ENCODE measurements around the gene ASAH2. TPM values are rescaled to one million over a fixed set of nuclear protein-coding genes. Genes with fewer than 3 reads are reported as not detected.
A peak's percentile ranks its signal among the peaks of the same experiment; 100 is the strongest.

The ASAH2 gene
- total RNA-seq, 1 donor from 2014 or later = 1.1 TPM

DNA sequence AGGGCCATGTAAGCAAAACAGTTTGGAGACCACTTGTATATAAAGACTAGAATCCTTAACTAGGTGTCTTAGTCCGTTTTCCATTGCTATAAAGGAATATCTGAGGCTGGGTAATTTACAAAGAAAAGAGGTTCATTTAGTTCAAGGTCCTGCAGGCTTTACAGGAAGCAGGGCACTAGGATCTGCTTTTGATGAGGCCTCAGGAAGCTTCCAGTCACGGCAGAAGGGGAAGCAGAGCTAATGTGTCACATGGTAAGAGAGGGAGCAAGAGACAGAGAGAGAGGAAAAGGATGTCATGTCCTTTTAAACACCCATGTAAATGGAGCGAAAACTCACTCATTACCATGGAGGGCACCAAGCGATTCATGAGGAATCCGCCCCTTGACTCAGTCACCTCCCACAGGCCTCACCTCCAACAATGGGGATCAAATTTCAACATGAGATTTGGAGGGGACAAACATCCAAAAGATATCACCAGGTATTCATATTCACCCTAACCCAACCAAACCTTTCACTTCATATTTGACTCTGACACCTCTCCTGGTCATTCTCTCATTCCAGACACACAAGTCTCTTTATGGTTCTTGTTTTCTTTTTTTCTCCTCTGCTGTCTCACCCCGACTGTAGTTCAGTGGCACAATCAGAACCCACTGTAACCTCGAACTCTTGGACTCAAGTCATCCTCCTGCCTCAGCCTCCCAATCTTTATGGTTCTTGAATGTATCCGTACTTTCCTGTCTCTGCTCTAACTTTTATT lies 30.1 kb upstream of the ASAH2 start:
- Mint-ChIP-seq H3K27ac (ENCODE audit: unreplicated experiment) (no peak overlapping the region), H3K4me1 (ENCODE audit: unreplicated experiment) (no peaks in the 10 kb centered on the region), H3K4me3 (ENCODE audit: unreplicated experiment) (no peak overlapping the region), H3K36me3 (ENCODE audit: unreplicated experiment) (no peaks in the 10 kb centered on the region), H3K27me3 (ENCODE audit: unreplicated experiment) (peaks cover 66% of the 10 kb centered on the region), H3K9me3 (ENCODE audit: unreplicated experiment) (no peaks in the 10 kb centered on the region)
- no peak for DNase-seq (ENCODE audit: extremely low spot score, unreplicated experiment)
- TF ChIP-seq, protein P1, sequence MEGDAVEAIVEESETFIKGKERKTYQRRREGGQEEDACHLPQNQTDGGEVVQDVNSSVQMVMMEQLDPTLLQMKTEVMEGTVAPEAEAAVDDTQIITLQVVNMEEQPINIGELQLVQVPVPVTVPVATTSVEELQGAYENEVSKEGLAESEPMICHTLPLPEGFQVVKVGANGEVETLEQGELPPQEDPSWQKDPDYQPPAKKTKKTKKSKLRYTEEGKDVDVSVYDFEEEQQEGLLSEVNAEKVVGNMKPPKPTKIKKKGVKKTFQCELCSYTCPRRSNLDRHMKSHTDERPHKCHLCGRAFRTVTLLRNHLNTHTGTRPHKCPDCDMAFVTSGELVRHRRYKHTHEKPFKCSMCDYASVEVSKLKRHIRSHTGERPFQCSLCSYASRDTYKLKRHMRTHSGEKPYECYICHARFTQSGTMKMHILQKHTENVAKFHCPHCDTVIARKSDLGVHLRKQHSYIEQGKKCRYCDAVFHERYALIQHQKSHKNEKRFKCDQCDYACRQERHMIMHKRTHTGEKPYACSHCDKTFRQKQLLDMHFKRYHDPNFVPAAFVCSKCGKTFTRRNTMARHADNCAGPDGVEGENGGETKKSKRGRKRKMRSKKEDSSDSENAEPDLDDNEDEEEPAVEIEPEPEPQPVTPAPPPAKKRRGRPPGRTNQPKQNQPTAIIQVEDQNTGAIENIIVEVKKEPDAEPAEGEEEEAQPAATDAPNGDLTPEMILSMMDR (IDR thresholded peaks at IDR 0.05) = no peak

DNA sequence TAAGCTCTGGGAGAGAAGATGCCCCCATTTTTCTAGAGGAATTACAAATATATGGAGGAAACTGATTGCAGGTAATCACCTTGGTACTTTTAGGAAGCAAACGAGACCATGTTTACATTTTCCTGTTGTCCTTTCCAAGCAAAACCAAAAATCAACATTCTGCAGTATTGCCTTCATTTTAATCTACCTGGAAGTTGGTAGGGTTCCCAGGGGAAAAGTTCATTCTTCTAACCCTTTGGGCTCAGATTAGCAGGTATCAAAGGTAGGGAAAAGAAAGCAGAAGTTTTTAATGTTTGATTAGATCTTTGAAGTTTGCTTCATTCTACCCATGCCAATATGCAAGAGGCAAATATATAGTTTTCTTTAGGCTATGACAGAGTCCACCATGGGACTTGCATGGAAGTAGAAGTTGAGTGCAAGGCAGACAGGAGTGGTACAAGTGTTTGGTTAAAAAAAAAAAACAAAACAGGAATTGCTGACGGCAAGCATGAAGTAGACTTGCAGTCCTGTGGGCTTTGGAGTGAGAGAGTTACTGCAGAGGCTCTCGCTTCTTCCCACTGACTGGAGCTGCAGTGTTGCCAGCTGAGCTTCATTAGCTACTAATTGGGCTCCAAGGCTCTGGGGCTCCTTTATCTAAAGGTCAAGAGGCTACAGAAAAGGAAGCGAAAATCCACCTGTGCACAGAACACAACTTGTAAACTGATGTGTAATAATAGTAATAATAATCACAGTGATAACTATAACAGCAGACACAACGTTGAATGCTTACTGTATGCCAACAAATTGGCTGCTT lies 28.9 kb upstream of the ASAH2 start:
- DNase-seq (ENCODE audit: extremely low spot score, unreplicated experiment) = no peak
- Mint-ChIP-seq H3K27ac (ENCODE audit: unreplicated experiment) (no peak overlapping the region), H3K27me3 (ENCODE audit: unreplicated experiment) (peaks cover 62% of the 10 kb centered on the region), H3K36me3 (ENCODE audit: unreplicated experiment) (no peaks in the 10 kb centered on the region), H3K4me3 (ENCODE audit: unreplicated experiment) (no peak overlapping the region), H3K9me3 (ENCODE audit: unreplicated experiment) (no peaks in the 10 kb centered on the region), H3K4me1 (ENCODE audit: unreplicated experiment) (no peaks in the 10 kb centered on the region)
- TF ChIP-seq, protein P1 (IDR thresholded peaks at IDR 0.05) = no peak

DNA sequence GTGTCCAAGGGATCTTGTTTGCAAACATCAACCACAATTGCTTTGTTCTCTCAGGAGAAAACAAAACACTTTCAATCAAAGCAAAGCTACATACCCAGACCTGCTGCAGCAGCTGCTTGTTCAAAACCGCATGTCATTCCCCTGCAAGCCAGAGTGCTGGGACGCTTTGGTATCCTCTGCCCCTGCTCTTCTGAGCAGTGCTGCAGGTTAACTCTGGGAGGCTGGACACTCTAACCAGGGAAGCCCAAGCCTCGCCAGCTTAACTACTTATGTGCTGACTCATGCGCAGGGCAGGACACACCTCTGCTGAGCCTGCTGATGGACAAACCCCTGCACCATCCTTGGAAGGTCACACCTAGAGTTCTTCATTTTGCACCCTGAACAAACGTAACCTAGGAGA lies 28.2 kb upstream of the ASAH2 start:
- no peaks in the 10 kb centered on the region for H3K4me1 Mint-ChIP-seq (ENCODE audit: unreplicated experiment)
- H3K27ac Mint-ChIP-seq (ENCODE audit: unreplicated experiment) = no peak overlapping the region
- H3K9me3 Mint-ChIP-seq (ENCODE audit: unreplicated experiment) = no peaks in the 10 kb centered on the region
- H3K36me3 Mint-ChIP-seq (ENCODE audit: unreplicated experiment) = no peaks in the 10 kb centered on the region
- DNase-seq (ENCODE audit: extremely low spot score, unreplicated experiment) = no peak
- H3K27me3 Mint-ChIP-seq (ENCODE audit: unreplicated experiment) = peaks cover 60% of the 10 kb centered on the region
- no peak overlapping the region for H3K4me3 Mint-ChIP-seq (ENCODE audit: unreplicated experiment)
- TF ChIP-seq, protein P1 (IDR thresholded peaks at IDR 0.05) = no peak

DNA sequence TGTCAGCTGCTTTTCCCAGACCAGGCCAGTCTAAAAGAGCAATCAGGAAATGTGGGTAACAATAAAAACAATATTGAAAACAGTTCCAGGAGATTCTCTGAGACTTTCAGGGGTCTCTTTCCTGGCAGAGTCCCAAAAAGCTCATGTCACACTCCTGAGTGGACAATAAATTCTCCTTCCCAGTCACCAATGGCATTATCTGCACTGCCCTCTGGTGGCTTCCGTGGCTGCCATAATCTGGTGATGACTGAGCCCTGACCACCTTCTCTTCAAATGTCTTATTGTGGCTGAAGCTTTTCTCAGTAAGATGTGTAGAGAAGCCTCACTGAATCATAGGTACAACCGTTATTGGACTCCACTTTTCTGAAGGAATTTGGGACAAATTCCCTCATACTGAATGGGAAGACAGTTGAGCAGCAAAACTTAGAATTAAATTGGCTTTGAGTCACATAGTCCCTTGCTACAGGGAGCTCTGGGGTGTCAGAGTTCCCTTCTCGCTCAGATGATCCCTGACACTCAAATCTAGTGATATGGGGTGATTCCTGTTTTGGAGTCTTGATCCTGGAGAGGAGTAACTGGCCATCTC lies 24.4 kb upstream of the ASAH2 start:
- Mint-ChIP-seq H3K27ac (ENCODE audit: unreplicated experiment) (no peak overlapping the region), H3K4me1 (ENCODE audit: unreplicated experiment) (no peaks in the 10 kb centered on the region), H3K27me3 (ENCODE audit: unreplicated experiment) (peaks cover 39% of the 10 kb centered on the region), H3K36me3 (ENCODE audit: unreplicated experiment) (no peaks in the 10 kb centered on the region), H3K9me3 (ENCODE audit: unreplicated experiment) (no peaks in the 10 kb centered on the region), H3K4me3 (ENCODE audit: unreplicated experiment) (no peak overlapping the region)
- DNase-seq (ENCODE audit: extremely low spot score, unreplicated experiment) = no peak
- TF ChIP-seq, protein P1 (IDR thresholded peaks at IDR 0.05) = peak; percentile 52

DNA sequence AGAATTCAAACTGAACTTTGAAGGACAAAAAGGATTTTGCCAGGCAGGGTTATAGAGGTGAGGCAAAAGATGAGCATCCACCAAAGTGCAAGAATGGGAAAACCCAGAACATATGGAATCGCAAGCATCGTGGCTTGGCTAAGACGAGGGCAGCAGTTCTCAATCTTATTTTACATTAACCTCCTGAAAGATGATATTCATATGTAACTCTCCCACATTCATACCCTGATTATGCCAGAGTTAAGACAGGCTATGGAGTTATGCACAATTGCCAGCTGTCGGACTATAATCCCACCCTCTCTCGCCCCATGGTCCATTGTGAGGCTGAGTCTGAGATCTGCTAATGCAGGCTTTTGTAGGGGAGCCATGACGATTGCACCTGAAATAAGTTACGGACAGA lies 21.2 kb upstream of the ASAH2 start:
- DNase-seq (ENCODE audit: extremely low spot score, unreplicated experiment) = no peak
- TF ChIP-seq, protein P1 (IDR thresholded peaks at IDR 0.05) = no peak
- Mint-ChIP-seq H3K36me3 (ENCODE audit: unreplicated experiment) (no peaks in the 10 kb centered on the region), H3K9me3 (ENCODE audit: unreplicated experiment) (no peaks in the 10 kb centered on the region), H3K27ac (ENCODE audit: unreplicated experiment) (no peak overlapping the region), H3K4me1 (ENCODE audit: unreplicated experiment) (no peaks in the 10 kb centered on the region), H3K4me3 (ENCODE audit: unreplicated experiment) (no peak overlapping the region), H3K27me3 (ENCODE audit: unreplicated experiment) (peaks cover 29% of the 10 kb centered on the region)

Measured in osteocyte (in vitro differentiated cells).